GM12878 (cell line): ENCODE results near the gene PGLYRP1. TPM values are rescaled to one million over a fixed set of nuclear protein-coding genes. Genes with fewer than 3 reads are reported as not detected.

ENCODE experiments used
- ATAC-seq: fragments of 200-7000 bp; cut with Tn5 transposase; 3 replicates; pipeline ENCODE4 v1.9.1; 2020; ENCODE audit warnings: mild to moderate bottlenecking, moderate library complexity
- BruUV-seq: library from RNA; stranded (reverse); fragments of 400-500 nt; replicated peaks from 2 replicates; lab custom pipeline; 2021; lab: Mats Ljungman, UMichigan
- CTCF ChIA-PET: fragments of 300-600 bp; sonication (Branson Sonifier 250); formaldehyde crosslinking; extraction: SDS; loops from one replicate; lab custom pipeline; 2021; ENCODE audit warnings: inconsistent platforms; lab: Yijun Ruan, JAX
- POLR2A ChIA-PET: fragments of 350-600 bp; formaldehyde crosslinking; extraction: SDS; loops from one replicate; lab custom pipeline; 2021; ENCODE audit warnings: inconsistent platforms; lab: Charles Lee
- RAD21 ChIA-PET: fragments of 300-600 bp; sonication (Branson Sonifier 250); formaldehyde crosslinking; loops from one replicate; lab custom pipeline; 2023; ENCODE audit warnings: antibody characterized with exemption; ENCODE audit not compliant: unreplicated experiment; lab: Charles Lee
- SMC1A ChIA-PET: fragments of 300-600 bp; sonication (Branson Sonifier 250); formaldehyde crosslinking; loops from one replicate; lab custom pipeline; 2023; ENCODE audit not compliant: unreplicated experiment, uncharacterized antibody; lab: Charles Lee
- DNase-seq: peaks from one replicate; pipeline ENCODE4 v3.0.0-alpha.2; 2011; ENCODE audit warnings: low read depth, low spot score
- FAIRE-seq: peaks from 3 replicates; lab custom pipeline; 2011; peaks lifted over from hg19 to GRCh38; lab: Jason Lieb, UNC
- H2AFZ ChIP-seq: 2 replicates; pipeline ENCODE4 v1.6.0; 2011; ENCODE audit warnings: low read depth, low read length, control low read depth; ENCODE audit not compliant: control insufficient read depth
- H3K27ac ChIP-seq: 2 replicates; pipeline ENCODE4 v1.5.1; 2011; ENCODE audit warnings: control low read depth; ENCODE audit not compliant: control insufficient read depth, insufficient read depth
- H3K27me3 ChIP-seq, 2 experiments: replicated peaks in 1 of 2; 2 replicates each; pipeline versions ENCODE4 v1.6.0 to v1.6.1; 2011; ENCODE audit warnings: low read length in 1 of 2; ENCODE audit not compliant: control insufficient read depth in 2 of 2, insufficient read depth in 2 of 2
- H3K36me3 ChIP-seq, 2 experiments: 2 replicates each; pipeline ENCODE4 v1.5.1; 2011; ENCODE audit warnings: low read length in 1 of 2; ENCODE audit not compliant: control insufficient read depth in 2 of 2, insufficient read depth in 2 of 2
- H3K4me1 ChIP-seq: 2 replicates; pipeline ENCODE4 v1.6.1; 2011; ENCODE audit warnings: mild to moderate bottlenecking, low read length, moderate library complexity, mixed read lengths; ENCODE audit not compliant: control insufficient read depth, insufficient read depth
- H3K4me2 ChIP-seq: 2 replicates; pipeline ENCODE4 v1.6.0; 2011; ENCODE audit warnings: control low read depth; ENCODE audit not compliant: control insufficient read depth, insufficient read depth
- H3K4me3 ChIP-seq: fragments of 200-600 bp; sonication (generic); 2 replicates; pipeline ENCODE4 v1.5.1; 2016
- H3K79me2 ChIP-seq: 2 replicates; pipeline ENCODE4 v1.6.0; 2011; ENCODE audit warnings: low read length; ENCODE audit not compliant: control insufficient read depth, insufficient read depth
- H3K9ac ChIP-seq: 2 replicates; pipeline ENCODE4 v1.8.0; 2011; ENCODE audit warnings: low read length, control low read depth, mixed read lengths; ENCODE audit not compliant: control insufficient read depth, insufficient read depth
- H3K9me3 ChIP-seq: replicated peaks from 3 replicates; pipeline ENCODE4 v1.5.1; 2011; ENCODE audit warnings: mild to moderate bottlenecking, low read length; ENCODE audit not compliant: control insufficient read depth, insufficient read depth
- H4K20me1 ChIP-seq: 2 replicates; pipeline ENCODE4 v1.6.0; 2011; ENCODE audit not compliant: control insufficient read depth, insufficient read depth
- BRCA1 ChIP-seq: IDR thresholded peaks from 2 replicates; pipeline ENCODE4 v1.6.1; 2011; ENCODE audit warnings: low read depth, low read length, improper control_type of control experiment
- CREM ChIP-seq: IDR thresholded peaks from 2 replicates; pipeline ENCODE4 v1.6.1; 2014; ENCODE audit warnings: antibody characterized with exemption, low read depth
- IKZF1 ChIP-seq: fragments of 450-650 bp; conservative IDR thresholded peaks from 2 replicates; pipeline ENCODE4 v1.6.1; 2017; ENCODE audit warnings: antibody characterized with exemption, mild to moderate bottlenecking
- SMAD5 ChIP-seq: IDR thresholded peaks from 2 replicates; pipeline ENCODE4 v1.6.1; 2016; ENCODE audit warnings: antibody characterized with exemption, low read depth
- TBL1XR1 ChIP-seq: IDR thresholded peaks from 2 replicates; pipeline ENCODE4 v1.6.1; 2012; ENCODE audit warnings: low read depth, low read length, improper control_type of control experiment
- WGBS: methylation state at CpG from one replicate; pipeline ENCODE4 v1.1.6; 2016; ENCODE audit warnings: low lambda C conversion rate; ENCODE audit not compliant: insufficient replicate concordance, insufficient coverage; ENCODE audit errors: missing lambda C conversion rate; 5-methylcytosine and 5-hydroxymethylcytosine counted together
- in situ Hi-C: fragments of 300-500 bp; cut with MboI; formaldehyde crosslinking; loops from 9 replicates; pipeline ENCODE4 v1.14.3; 2018; ENCODE audit warnings: mixed read lengths
- intact Hi-C: fragments of 100-400 bp; cut with micrococcal nuclease; formaldehyde crosslinking; loops from one replicate; pipeline ENCODE4 v1.14.2; 2022; ENCODE audit not compliant: unreplicated experiment
- polyA plus RNA-seq, 11 experiments: library from polyadenylated mRNA; depleted of rRNA in 4 of 11; unstranded in 6 of 11; stranded (reverse) in 5 of 11; fragments of >200 nt; fragmentation: Nextera tagmentation in 4 of 11; fragmentation: Illumina TruSeq in 1 of 11; extraction: Ambion mirVana in 4 of 11; extraction: Trizol in 1 of 11; gene quantifications; 1 replicate in 1 of 11; 2 replicates in 10 of 11; pipeline versions ENCODE4 v1.2.1 to v1.2.3, GENCODE V29; 2011 to 2016; ENCODE audit warnings: inconsistent platforms in 2 of 11, missing spikeins in 2 of 11, low read depth in 1 of 11
- total RNA-seq, 4 experiments: library from RNA; depleted of rRNA in 3 of 4; stranded (reverse); fragments of >200 nt in 3 of 4; fragmentation: Illumina TruSeq in 1 of 4; extraction: Trizol in 1 of 4; gene quantifications; 2 replicates each; pipeline versions ENCODE4 v1.2.1 to v1.2.3, GENCODE V29; 2013 to 2021
- TF ChIP-seq, protein P1 (sequence below): fragments of 450-650 bp; IDR thresholded peaks from 2 replicates; pipeline ENCODE4 v1.6.1; 2017; ENCODE audit warnings: antibody characterized with exemption, mild to moderate bottlenecking, moderate library complexity
- TF ChIP-seq, protein P2 (sequence below): IDR thresholded peaks from 2 replicates; pipeline ENCODE4 v1.6.1; 2011; ENCODE audit warnings: low read depth, low read length, improper control_type of control experiment, borderline replicate concordance

Gene PGLYRP1
- total and polyA plus RNA-seq, 10 of the 15 experiments (the other 5 are each of a cell fraction or from before 2014, with no cell fraction given) = 0.30 TPM; not detected in 9

DNA sequence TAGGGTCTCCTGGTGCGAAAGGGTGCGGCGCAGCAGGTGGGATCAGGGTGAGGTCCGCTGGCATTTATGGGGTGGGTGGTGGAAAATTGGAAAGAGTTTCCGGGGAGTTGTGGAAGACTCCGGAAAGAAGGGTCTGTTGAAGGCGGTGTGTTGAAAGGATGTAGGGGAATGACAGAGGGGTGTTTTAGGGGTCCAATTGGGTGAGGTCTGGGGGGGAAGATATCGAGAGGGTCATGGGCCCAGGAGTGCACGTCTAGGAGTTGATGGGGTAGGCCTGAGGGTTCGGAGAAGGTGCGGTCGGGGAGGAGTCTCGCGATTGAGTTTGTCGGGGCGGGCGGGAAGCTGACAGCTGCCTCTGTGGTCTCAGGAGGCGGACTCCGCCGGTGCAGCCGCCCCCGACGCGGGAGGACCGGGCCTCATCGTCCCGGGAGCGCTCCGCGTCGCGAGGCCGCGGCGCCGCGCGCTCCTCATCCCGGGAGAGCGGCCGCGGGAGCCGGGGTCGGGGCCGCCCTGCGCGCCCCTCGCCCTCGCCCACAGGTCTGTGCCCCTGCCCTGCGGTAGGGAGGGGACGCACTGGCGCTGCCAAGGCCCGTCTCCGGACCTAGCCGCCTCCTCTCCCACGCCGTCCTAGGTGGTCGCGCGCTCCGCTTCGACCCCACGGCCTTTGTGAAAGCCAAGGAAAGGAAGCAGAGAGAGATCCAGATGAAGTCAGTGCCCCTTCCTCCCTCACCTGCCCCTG lies 7.0 kb downstream of the PGLYRP1 start:
- H3K27me3 ChIP-seq = no peaks in the 10 kb centered on the region
- H3K36me3 ChIP-seq = no peaks in the 10 kb centered on the region; a peak in 1 of 4 replicates
- ChIA-PET CTCF (interaction anchor here (0.9 to 2.0 kb wide), 5 partner anchors 12 to 199 kb away, joined by 3 to 17 read pairs (median 7); partner anchors contain the start of genes CCDC61, MYPOP and SYMPK), SMC1A (no interaction called here), POLR2A (interaction anchor here (1.2 kb wide), 1 partner anchor 152 kb away, joined by 7 read pairs; the partner anchor contains the start of genes FOXA3 and SYMPK), RAD21 (interaction anchor here (1.1 to 1.2 kb wide), 3 partner anchors 155 to 247 kb away, joined by 3 to 5 read pairs (median 3); partner anchors contain the start of gene SIX5)
- H3K4me2 ChIP-seq = peak overlapping the region; percentile 90
- TF ChIP-seq IKZF1 (0 out of 2 replicates have a peak, but pooled peaks have one; percentile 13), TBL1XR1 (no peak), BRCA1 (no peak), CREM (no peak), SMAD5 (no peak)
- TF ChIP-seq, protein P1, sequence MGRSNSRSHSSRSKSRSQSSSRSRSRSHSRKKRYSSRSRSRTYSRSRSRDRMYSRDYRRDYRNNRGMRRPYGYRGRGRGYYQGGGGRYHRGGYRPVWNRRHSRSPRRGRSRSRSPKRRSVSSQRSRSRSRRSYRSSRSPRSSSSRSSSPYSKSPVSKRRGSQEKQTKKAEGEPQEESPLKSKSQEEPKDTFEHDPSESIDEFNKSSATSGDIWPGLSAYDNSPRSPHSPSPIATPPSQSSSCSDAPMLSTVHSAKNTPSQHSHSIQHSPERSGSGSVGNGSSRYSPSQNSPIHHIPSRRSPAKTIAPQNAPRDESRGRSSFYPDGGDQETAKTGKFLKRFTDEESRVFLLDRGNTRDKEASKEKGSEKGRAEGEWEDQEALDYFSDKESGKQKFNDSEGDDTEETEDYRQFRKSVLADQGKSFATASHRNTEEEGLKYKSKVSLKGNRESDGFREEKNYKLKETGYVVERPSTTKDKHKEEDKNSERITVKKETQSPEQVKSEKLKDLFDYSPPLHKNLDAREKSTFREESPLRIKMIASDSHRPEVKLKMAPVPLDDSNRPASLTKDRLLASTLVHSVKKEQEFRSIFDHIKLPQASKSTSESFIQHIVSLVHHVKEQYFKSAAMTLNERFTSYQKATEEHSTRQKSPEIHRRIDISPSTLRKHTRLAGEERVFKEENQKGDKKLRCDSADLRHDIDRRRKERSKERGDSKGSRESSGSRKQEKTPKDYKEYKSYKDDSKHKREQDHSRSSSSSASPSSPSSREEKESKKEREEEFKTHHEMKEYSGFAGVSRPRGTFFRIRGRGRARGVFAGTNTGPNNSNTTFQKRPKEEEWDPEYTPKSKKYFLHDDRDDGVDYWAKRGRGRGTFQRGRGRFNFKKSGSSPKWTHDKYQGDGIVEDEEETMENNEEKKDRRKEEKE = no peak
- TF ChIP-seq, protein P2, sequence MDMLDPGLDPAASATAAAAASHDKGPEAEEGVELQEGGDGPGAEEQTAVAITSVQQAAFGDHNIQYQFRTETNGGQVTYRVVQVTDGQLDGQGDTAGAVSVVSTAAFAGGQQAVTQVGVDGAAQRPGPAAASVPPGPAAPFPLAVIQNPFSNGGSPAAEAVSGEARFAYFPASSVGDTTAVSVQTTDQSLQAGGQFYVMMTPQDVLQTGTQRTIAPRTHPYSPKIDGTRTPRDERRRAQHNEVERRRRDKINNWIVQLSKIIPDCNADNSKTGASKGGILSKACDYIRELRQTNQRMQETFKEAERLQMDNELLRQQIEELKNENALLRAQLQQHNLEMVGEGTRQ = no peak
- no peaks in the 10 kb centered on the region for H3K9me3 ChIP-seq
- WGBS = 40% methylated on average over 54 of the region's 63 CpGs
- DNase-seq = no peak
- H3K79me2 ChIP-seq = no peaks in the 10 kb centered on the region
- peaks cover 5% of the 10 kb centered on the region for H3K4me1 ChIP-seq
- no peak for FAIRE-seq
- no peaks in the 10 kb centered on the region; the same call in 1 of the 2 replicates for H4K20me1 ChIP-seq
- no TSS peak for BruUV-seq
- H2AFZ ChIP-seq = peak overlapping the region; percentile 51; the same call in 1 of the 2 replicates
- peak overlapping the region; percentile 24; the same call in 1 of the 2 replicates for H3K9ac ChIP-seq
- peak; percentile 35 for ATAC-seq
- intact Hi-C loops (no loop called here), in situ Hi-C loops (no loop called here)
- H3K27ac ChIP-seq = no peak overlapping the region
- peak overlapping the region; percentile 74; the same call in 1 of the 2 replicates for H3K4me3 ChIP-seq
